Measurements from ENCODE around the gene KLK4.
"Not testable (repeated sequence)": the region's sequence is repeated elsewhere in the genome, so short reads cannot be mapped to it uniquely, and the experiment has no call there.

Gene KLK4

GRCh38 chr19:50912727-50913716 lies 1.8 kb upstream of the KLK4 start:
- no peak for DNase-seq (ENCODE audit: low spot score)

- no peak for DNase-seq (ENCODE audit: low spot score)
These were observed 956 bp upstream of the KLK4 start for GRCh38 chr19:50912102-50912599.

- DNase-seq (ENCODE audit: low spot score) = no peak
These were observed 473 bp downstream of the KLK4 start for GRCh38 chr19:50910722-50911121.

GRCh38 chr19:50909240-50910070 lies 1.7 kb downstream of the KLK4 start:
- DNase-seq (ENCODE audit: low spot score) = no peak

- no peak for DNase-seq (ENCODE audit: low spot score)
These were observed 2.9 kb downstream of the KLK4 start for GRCh38 chr19:50908336-50908735.

GRCh38 chr19:50906217-50906616 lies 5.0 kb downstream of the KLK4 start:
- DNase-seq (ENCODE audit: low spot score) = no peak

GRCh38 chr19:50902640-50903039 lies 8.6 kb downstream of the KLK4 start:
- DNase-seq (ENCODE audit: low spot score) = no peak

- no peak for DNase-seq (ENCODE audit: low spot score)
These were observed 11.6 kb downstream of the KLK4 start for GRCh38 chr19:50899569-50899968.

- no peak for DNase-seq (ENCODE audit: low spot score)
These were observed 13.2 kb downstream of the KLK4 start for GRCh38 chr19:50898018-50898417.

GRCh38 chr19:50897612-50898011 lies 13.6 kb downstream of the KLK4 start:
- DNase-seq (ENCODE audit: low spot score) = no peak

- DNase-seq (ENCODE audit: low spot score) = no peak
These were observed 14.0 kb downstream of the KLK4 start for GRCh38 chr19:50897191-50897607.

- no peak for DNase-seq (ENCODE audit: low spot score)
These were observed 14.5 kb downstream of the KLK4 start for GRCh38 chr19:50896591-50897190.

GRCh38 chr19:50896089-50896590 lies 15.1 kb downstream of the KLK4 start:
- not testable (repeated sequence) for DNase-seq (ENCODE audit: low spot score)

GRCh38 chr19:50894478-50895356 lies 16.5 kb downstream of the KLK4 start:
- DNase-seq (ENCODE audit: low spot score) = no peak

GRCh38 chr19:50893047-50893736 lies 18.0 kb downstream of the KLK4 start:
- no peak for DNase-seq (ENCODE audit: low spot score)

- no peak for DNase-seq (ENCODE audit: low spot score)
These were observed 20.0 kb downstream of the KLK4 start for GRCh38 chr19:50891253-50891625.

GRCh38 chr19:50890422-50891252 lies 20.6 kb downstream of the KLK4 start:
- no peak for DNase-seq (ENCODE audit: low spot score)

GRCh38 chr19:50889638-50890037 lies 21.6 kb downstream of the KLK4 start:
- DNase-seq (ENCODE audit: low spot score) = no peak

- no peak for DNase-seq (ENCODE audit: low spot score)
These were observed 29.0 kb downstream of the KLK4 start for GRCh38 chr19:50882188-50882587.

- no peak for DNase-seq (ENCODE audit: low spot score)
These were observed 31.0 kb downstream of the KLK4 start for GRCh38 chr19:50880241-50880640.

All from HuH-7.5 (cell line).